Fibroblast of peridontal ligament (primary cell): ENCODE results near the gene PRDM13.
"Not testable (repeated sequence)": the region's sequence is repeated elsewhere in the genome, so short reads cannot be mapped to it uniquely, and the experiment has no call there.

ENCODE experiments used
- DNase-seq: peaks from one replicate; pipeline ENCODE4 v3.0.0-alpha.2; 2010; ENCODE audit errors: extremely low read depth

Gene PRDM13

GRCh38 chr6:99629293-99629692, 22.7 kb downstream of the PRDM13 start:
- no peak for DNase-seq

GRCh38 chr6:99637629-99638028, 31.0 kb downstream of the PRDM13 start:
- no peak for DNase-seq

GRCh38 chr6:99638358-99638757, 31.7 kb downstream of the PRDM13 start:
- not testable (repeated sequence) for DNase-seq

- no peak for DNase-seq
Observed at GRCh38 chr6:99641270-99641669, 34.6 kb downstream of the PRDM13 start.

- no peak for DNase-seq
Observed at GRCh38 chr6:99645986-99646385, 39.4 kb downstream of the PRDM13 start.

GRCh38 chr6:99650091-99650571, 43.5 kb downstream of the PRDM13 start:
- not testable (repeated sequence) for DNase-seq

GRCh38 chr6:99660206-99660605, 53.6 kb downstream of the PRDM13 start:
- DNase-seq, result no peak

- no peak for DNase-seq
Observed at GRCh38 chr6:99661870-99662269, 55.2 kb downstream of the PRDM13 start.

- no peak for DNase-seq
Observed at GRCh38 chr6:99662616-99663015, 56.0 kb downstream of the PRDM13 start.
